HepG2 (cell line): Measurements from ENCODE around the gene ASXL1. TPM values are rescaled to one million over a fixed set of nuclear protein-coding genes. Genes with fewer than 3 reads are reported as not detected.

ENCODE experiments used
- AGO2 ChIP-seq: fragments of 200-400 bp; formaldehyde crosslinking; optimal IDR thresholded peaks from 2 replicates; pipeline ENCODE3; 2017; ENCODE audit warnings: mild to moderate bottlenecking, low read depth, low read length, moderate library complexity
- ARID2 ChIP-seq: sonication (generic); formaldehyde crosslinking; IDR thresholded peaks from 2 replicates; pipeline ENCODE4 v1.8.1; 2022; ENCODE audit warnings: mild to moderate bottlenecking, missing genetic modification reagents, borderline replicate concordance
- EP300 ChIP-seq, 3 experiments: sonication (generic) in 1 of 3; formaldehyde crosslinking in 1 of 3; IDR thresholded peaks; 2 replicates each; pipeline versions ENCODE4 v1.5.1 to v1.6.1; 2011 to 2020; ENCODE audit warnings: low read depth in 2 of 3, low read length in 2 of 3, borderline replicate concordance in 1 of 3, improper control_type of control experiment in 1 of 3, mild to moderate bottlenecking in 1 of 3, missing genetic modification reagents in 1 of 3, moderate library complexity in 1 of 3
- GMEB2 ChIP-seq: IDR thresholded peaks from 2 replicates; pipeline ENCODE4 v1.6.1; 2016; ENCODE audit warnings: missing biosample characterization, missing genetic modification reagents, low read depth
- PBX2 ChIP-seq: IDR thresholded peaks from 2 replicates; pipeline ENCODE4 v1.6.1; 2016; ENCODE audit warnings: control low read depth
- ZBTB26 ChIP-seq: IDR thresholded peaks from 2 replicates; pipeline ENCODE4 v1.6.1; 2016; ENCODE audit warnings: missing compliant biosample characterization, missing genetic modification reagents, borderline replicate concordance
- ZBTB33 ChIP-seq: sonication (generic); formaldehyde crosslinking; IDR thresholded peaks from 2 replicates; pipeline ENCODE4 v1.4.0; 2020; ENCODE audit warnings: missing genetic modification reagents
- ZBTB39 ChIP-seq: sonication (generic); formaldehyde crosslinking; IDR thresholded peaks from 2 replicates; pipeline ENCODE4 v1.5.0; 2020; ENCODE audit warnings: missing genetic modification reagents
- ZNF10 ChIP-seq: sonication (generic); formaldehyde crosslinking; IDR thresholded peaks from 2 replicates; pipeline ENCODE4 v1.4.0; 2020; ENCODE audit warnings: mild to moderate bottlenecking, low read depth, missing genetic modification reagents, borderline replicate concordance
- ZNF224 ChIP-seq: sonication (generic); formaldehyde crosslinking; IDR thresholded peaks from 2 replicates; pipeline ENCODE4 v1.5.0; 2020; ENCODE audit warnings: mild to moderate bottlenecking, missing genetic modification reagents
- ZNF235 ChIP-seq: sonication (generic); formaldehyde crosslinking; IDR thresholded peaks from 2 replicates; pipeline ENCODE4 v1.8.1; 2023; ENCODE audit warnings: mild to moderate bottlenecking, missing genetic modification reagents, borderline replicate concordance
- ZNF552 ChIP-seq: sonication (generic); formaldehyde crosslinking; IDR thresholded peaks from 2 replicates; pipeline ENCODE4 v1.9.0; 2022; ENCODE audit warnings: missing genetic modification reagents, mild to moderate bottlenecking, borderline replicate concordance
- ZNF607 ChIP-seq: sonication (generic); formaldehyde crosslinking; IDR thresholded peaks from 2 replicates; pipeline ENCODE4 v1.5.1; 2020; ENCODE audit warnings: missing genetic modification reagents, mild to moderate bottlenecking, borderline replicate concordance
- ZNF766 ChIP-seq: sonication (generic); formaldehyde crosslinking; IDR thresholded peaks from 2 replicates; pipeline ENCODE4 v1.5.0; 2020; ENCODE audit warnings: missing genetic modification reagents, borderline replicate concordance
- ZNF768 ChIP-seq: sonication (generic); formaldehyde crosslinking; IDR thresholded peaks from 2 replicates; pipeline ENCODE4 v1.4.0; 2020; ENCODE audit warnings: missing genetic modification reagents
- ZNF800 ChIP-seq: sonication (generic); formaldehyde crosslinking; IDR thresholded peaks from 2 replicates; pipeline ENCODE4 v1.4.0; 2020; ENCODE audit warnings: missing genetic modification reagents
- polyA plus RNA-seq, 8 experiments: library from polyadenylated mRNA; depleted of rRNA in 3 of 8; stranded (reverse) in 7 of 8; unstranded in 1 of 8; fragments of >200 nt; fragmentation: Illumina TruSeq in 4 of 8; extraction: Trizol in 4 of 8; gene quantifications; 2 replicates each; pipeline versions ENCODE4 v1.2.1 to v1.2.3, GENCODE V29; 2011 to 2016; ENCODE audit warnings: low read depth in 4 of 8, missing spikeins in 1 of 8, mixed read lengths in 1 of 8; ENCODE audit not compliant: insufficient read depth in 1 of 8
- total RNA-seq, 5 experiments: library from RNA; depleted of rRNA; stranded (reverse); fragments of >200 nt; fragmentation: Illumina TruSeq; extraction: Trizol; gene quantifications; 2 replicates each; pipeline ENCODE4 v1.2.3, GENCODE V29; 2016; ENCODE audit warnings: low read depth in 1 of 5

Gene ASXL1
- total and polyA plus RNA-seq, 2 of the 13 experiments (the other 11 are each of a cell fraction or from before 2014, with no cell fraction given): 62.1 to 74.8 TPM

GRCh38 chr20:32474009-32474716 is 116.0 kb downstream of the ASXL1 start (continued):
- TF ChIP-seq ZNF800 (peak; percentile 55; the same call in 1 of the 2 replicates), GMEB2 (no peak), ZNF552 (CRISPR knock-in tag) (0 out of 2 replicates have a peak, but pooled peaks have one; percentile 10), ZNF766 (0 out of 2 replicates have a peak, but pooled peaks have one; percentile 4), ZBTB26 (no peak), ZBTB33 (CRISPR knock-in tag) (no peak), ZNF768 (CRISPR knock-in tag) (peak; percentile 47; the same call in 1 of the 2 replicates), ZNF224 (peak; percentile 92; the same call in 1 of the 2 replicates), PBX2 (no peak), AGO2 (peak; percentile 72), ARID2 (CRISPR knock-in tag) (peak; percentile 51; the same call in 1 of the 2 replicates), ZNF607 (no peak), EP300 (IDR thresholded peaks at IDR 0.05; ENCODE audit: low read depth in 2 of 2, low read length in 2 of 2) (0 out of 4 replicates have a peak, but pooled peaks of 1 of the 2 experiments have one; percentile 4), EP300 (CRISPR knock-in tag; IDR thresholded peaks at IDR 0.05; ENCODE audit: borderline replicate concordance) (no peak), ZNF235 (peak; percentile 77; the same call in 1 of the 2 replicates), ZBTB39 (CRISPR knock-in tag) (0 out of 2 replicates have a peak, but pooled peaks have one; percentile 9), ZNF10 (0 out of 2 replicates have a peak, but pooled peaks have one; percentile 19)
